HFFc6 (cell line): ENCODE measurements around the gene OCIAD1. TPM values are rescaled to one million over a fixed set of nuclear protein-coding genes. Genes with fewer than 3 reads are reported as not detected.

Source experiments
- DNase-seq: peaks from one replicate; pipeline ENCODE4 v3.0.0-alpha.2; 2018
- H3K27ac Mint-ChIP-seq: 2 replicates; pipeline ENCODE4 v1.8.0; 2020; ENCODE audit warnings: mild to moderate bottlenecking, mixed read lengths
- H3K27me3 Mint-ChIP-seq: 2 replicates; pipeline ENCODE4 v1.8.0; 2021; ENCODE audit warnings: mild to moderate bottlenecking, moderate library complexity, mixed read lengths; ENCODE audit not compliant: insufficient read depth
- H3K36me3 Mint-ChIP-seq: 2 replicates; pipeline ENCODE4 v1.8.0; 2021; ENCODE audit warnings: low read depth, mixed read lengths
- H3K4me1 Mint-ChIP-seq: 2 replicates; pipeline ENCODE4 v1.8.0; 2020; ENCODE audit warnings: low read depth, mixed read lengths
- H3K4me3 Mint-ChIP-seq: 2 replicates; pipeline ENCODE4 v1.8.0; 2020; ENCODE audit warnings: mild to moderate bottlenecking, moderate library complexity, mixed read lengths
- H3K9me3 Mint-ChIP-seq: 2 replicates; pipeline ENCODE4 v1.8.0; 2020; ENCODE audit warnings: mild to moderate bottlenecking, mixed read lengths
- CTCF ChIP-seq: fragments of 200-600 bp; sonication (generic); IDR thresholded peaks from 2 replicates; pipeline ENCODE4 v1.5.0; 2021; ENCODE audit warnings: antibody characterized with exemption, mild to moderate bottlenecking
- total RNA-seq, 6 experiments: library from RNA; stranded (reverse); fragmentation: NEBNext Ultra II Directional; extraction: Animal tissue kit (Norgen Biotek cat#: 25700); gene quantifications; 2 replicates in 1 of 6; 3 replicates in 5 of 6; pipeline ENCODE4 v1.2.3, GENCODE V29; 2021

The OCIAD1 gene
- total RNA-seq, 6 experiments from 2014 or later = 125 to 153 (median 136) TPM

GRCh38 chr4:48909697-48910096 lies 78.8 kb downstream of the OCIAD1 start:
- peak; percentile 98 for DNase-seq
- Mint-ChIP-seq H3K27ac (peak overlapping the region; percentile 65), H3K4me1 (peaks cover 58% of the 10 kb centered on the region), H3K36me3 (no peaks in the 10 kb centered on the region), H3K4me3 (no peak overlapping the region), H3K27me3 (peaks cover 7% of the 10 kb centered on the region; the same call in 1 of the 2 replicates), H3K9me3 (no peaks in the 10 kb centered on the region)
- TF ChIP-seq CTCF = no peak

GRCh38 chr4:48910511-48910910 lies 79.6 kb downstream of the OCIAD1 start:
- peaks cover 49% of the 10 kb centered on the region for H3K4me1 Mint-ChIP-seq
- no peaks in the 10 kb centered on the region for H3K36me3 Mint-ChIP-seq
- no peaks in the 10 kb centered on the region for H3K9me3 Mint-ChIP-seq
- H3K27ac Mint-ChIP-seq = no peak overlapping the region
- TF ChIP-seq CTCF = no peak
- DNase-seq = no peak
- no peak overlapping the region for H3K4me3 Mint-ChIP-seq
- peaks cover 9% of the 10 kb centered on the region; the same call in 1 of the 2 replicates for H3K27me3 Mint-ChIP-seq

Other genes starting within 250 kb of the OCIAD1 start
- gene FRYL, start 50.8 kb upstream of the OCIAD1 start, total RNA-seq = 10 to 100 TPM; 29.0 to 32.8 (median 30.4) TPM
- gene OCIAD2, start 75.7 kb downstream of the OCIAD1 start, total RNA-seq = 10 to 100 TPM in 1 of 6 experiments, 1 to 10 TPM in 5; 1.0 to 17.3 (median 2.3) TPM
- not detected for gene CWH43, start 155.2 kb downstream of the OCIAD1 start, total RNA-seq